D721Med (cell line): ENCODE data around the gene ACBD3.

Experiments
- DNase-seq: peaks from one replicate; pipeline ENCODE4 v3.0.0; 2011; ENCODE audit warnings: low spot score; ENCODE audit not compliant: insufficient read length
- FAIRE-seq: peaks from 2 replicates; lab custom pipeline; 2011; peaks lifted over from hg19 to GRCh38; lab: Jason Lieb, UNC
- CTCF ChIP-seq: IDR thresholded peaks from 2 replicates; pipeline ENCODE4 v1.5.1; 2012; ENCODE audit warnings: mild to moderate bottlenecking, control low read depth; ENCODE audit not compliant: insufficient read depth; ENCODE audit errors: missing control alignments

ACBD3 gene

GRCh38 chr1:226181996-226182714, 4.4 kb downstream of the ACBD3 start:
- DNase-seq (no peak), FAIRE-seq (no peak)
- peak; percentile 45 for TF ChIP-seq CTCF

DNA sequence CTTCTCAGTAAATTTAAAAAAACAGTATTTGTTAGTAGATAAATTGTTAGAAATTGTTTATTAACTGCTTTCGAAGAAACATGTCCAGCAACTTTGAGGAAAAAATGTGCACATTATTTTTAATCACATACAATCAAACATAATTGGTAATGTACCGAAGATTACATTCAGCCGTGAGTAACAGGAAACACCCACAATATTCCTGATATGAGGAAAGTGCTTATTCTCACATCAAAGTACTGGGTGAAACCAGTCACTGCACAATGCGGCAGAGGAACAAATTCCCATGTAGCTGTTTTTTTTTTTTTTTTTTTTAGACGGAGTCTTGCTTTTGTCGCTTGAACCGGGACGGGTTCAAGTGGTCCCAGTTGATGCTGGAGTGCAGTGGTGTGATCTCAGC, 9.7 kb downstream of the ACBD3 start:
- DNase-seq (no peak), FAIRE-seq (no peak)
- TF ChIP-seq CTCF = no peak

DNA sequence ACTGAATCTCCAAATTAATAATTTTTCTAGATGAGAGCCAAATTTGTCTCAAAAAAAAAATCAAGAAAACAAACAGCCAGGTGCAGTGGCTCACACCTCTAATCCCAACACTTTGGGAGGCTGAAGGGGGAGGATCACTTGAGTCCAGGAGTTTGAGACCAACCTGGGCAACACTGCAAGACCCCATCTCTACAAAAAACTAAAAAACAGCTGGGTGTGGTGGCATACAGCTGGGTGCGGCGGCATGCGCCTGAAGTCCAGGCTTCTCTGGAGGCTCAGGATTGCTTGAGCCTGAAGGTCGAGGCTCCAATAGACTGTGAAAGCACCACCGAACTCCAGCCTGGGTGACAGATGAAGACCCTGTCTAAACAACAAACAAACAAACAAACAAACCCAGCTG, 14.0 kb downstream of the ACBD3 start:
- FAIRE-seq (no peak), DNase-seq (no peak)
- no peak for TF ChIP-seq CTCF

DNA sequence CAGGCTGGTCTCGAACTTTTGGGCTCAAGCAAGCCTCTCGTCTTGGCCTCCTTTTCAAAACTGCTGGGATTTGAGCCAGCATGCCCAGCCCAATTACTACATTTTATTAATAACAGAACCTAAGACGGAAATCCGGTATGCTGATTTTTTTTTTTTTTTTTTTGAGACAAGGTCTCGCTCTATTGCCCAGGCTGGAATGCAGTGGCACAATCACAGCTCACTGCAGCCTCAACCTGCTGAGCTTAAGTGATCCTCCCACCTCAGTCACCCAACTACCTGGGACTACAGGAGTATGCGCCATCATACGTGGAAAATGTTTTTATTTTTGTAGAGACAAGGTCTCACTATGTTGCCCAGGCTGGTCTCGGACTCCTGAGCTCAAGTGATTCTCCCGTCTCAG, 20.2 kb downstream of the ACBD3 start:
- DNase-seq (no peak), FAIRE-seq (no peak)
- TF ChIP-seq CTCF = no peak

GRCh38 chr1:226164154-226164553, 22.4 kb downstream of the ACBD3 start:
- no peak for FAIRE-seq
- no peak for DNase-seq
- no peak for TF ChIP-seq CTCF

GRCh38 chr1:226162898-226163297, 23.6 kb downstream of the ACBD3 start:
- DNase-seq (no peak), FAIRE-seq (no peak)
- no peak for TF ChIP-seq CTCF

DNA sequence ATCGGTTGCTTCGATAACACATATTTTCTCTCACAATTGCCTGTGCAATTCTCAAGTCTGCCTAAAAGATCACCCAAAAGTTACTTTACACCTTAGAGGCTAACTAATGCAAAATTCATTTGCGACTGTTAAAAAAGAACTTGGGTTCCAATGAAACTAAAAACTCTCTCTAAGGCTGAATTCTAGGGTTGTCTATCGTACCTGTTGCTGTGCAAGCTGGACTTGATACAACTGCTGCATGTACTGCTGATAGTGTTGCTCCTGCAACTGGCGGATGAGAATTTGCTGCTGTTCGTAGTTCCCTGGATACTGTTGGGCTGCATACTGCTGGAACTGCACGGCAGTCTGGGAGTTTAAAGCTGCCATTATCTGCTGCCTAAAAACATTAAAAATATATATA, 27.6 kb downstream of the ACBD3 start:
- no peak for TF ChIP-seq CTCF
- DNase-seq (no peak), FAIRE-seq (no peak)
